Brain microvascular endothelial cell (primary cell): ENCODE data around the gene CHRNA7.
"Not testable (repeated sequence)": the region's sequence is repeated elsewhere in the genome, so short reads cannot be mapped to it uniquely, and the experiment has no call there.

ENCODE experiments used
- DNase-seq: peaks from one replicate; pipeline ENCODE4 v3.0.0-alpha.2; 2020
- H3K27ac ChIP-seq: fragments of 250-450 bp; sonication (Bioruptor Pico); 2 replicates; pipeline ENCODE4 v1.5.1; 2020; ENCODE audit warnings: mild to moderate bottlenecking, moderate library complexity
- H3K27me3 ChIP-seq: fragments of 250-450 bp; sonication (Bioruptor Pico); replicated peaks from 2 replicates; pipeline ENCODE4 v1.5.1; 2020; ENCODE audit warnings: mild to moderate bottlenecking
- H3K36me3 ChIP-seq: fragments of 250-450 bp; sonication (Bioruptor Pico); replicated peaks from 2 replicates; pipeline ENCODE4 v1.5.1; 2020; ENCODE audit warnings: mild to moderate bottlenecking
- H3K4me3 ChIP-seq: 2 replicates; pipeline ENCODE4 v1.5.1; 2011; ENCODE audit warnings: low read depth, mild to moderate bottlenecking, control low read depth, low read length, moderate library complexity
- CTCF ChIP-seq: IDR thresholded peaks from 2 replicates; pipeline ENCODE4 v1.5.1; 2011; ENCODE audit warnings: low read depth, mild to moderate bottlenecking, moderate library complexity, low read length, control low read depth, inconsistent platforms; ENCODE audit errors: missing control alignments
- in situ Hi-C: cut with HindIII; loops from 2 replicates; pipeline ENCODE4 v1.10.0; 2017; ENCODE audit warnings: low sequenced_read_pairs, low pct_ligation_motif_present

Gene CHRNA7

GRCh38 chr15:32167913-32168312, 137.6 kb downstream of the CHRNA7 start:
- H3K27ac ChIP-seq, H3K36me3 ChIP-seq, H3K4me3 ChIP-seq, DNase-seq, in situ Hi-C loops, H3K27me3 ChIP-seq: not testable (repeated sequence)

DNA sequence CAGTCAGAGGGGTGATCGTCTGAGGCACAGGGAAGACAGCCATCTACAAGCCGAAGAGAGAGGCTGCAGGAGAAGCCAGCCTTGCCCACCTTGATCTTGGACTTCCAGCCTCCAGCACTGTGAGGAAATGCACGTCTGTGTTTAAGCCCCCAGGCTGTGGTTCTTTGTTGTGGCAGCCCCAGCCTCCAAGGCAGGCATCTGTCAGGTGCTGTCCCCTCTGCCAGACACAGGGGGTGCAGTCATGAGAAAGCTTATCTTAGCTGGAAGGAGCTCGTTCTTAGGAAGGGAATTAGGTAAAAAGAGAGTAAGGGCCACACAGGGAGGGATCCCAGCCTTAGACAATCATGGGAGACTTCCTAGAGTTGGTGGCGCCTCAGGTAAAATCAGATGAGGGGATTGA, 150.3 kb downstream of the CHRNA7 start:
- in situ Hi-C loops, H3K27me3 ChIP-seq, DNase-seq, H3K36me3 ChIP-seq, H3K4me3 ChIP-seq, H3K27ac ChIP-seq: not testable (repeated sequence)

DNA sequence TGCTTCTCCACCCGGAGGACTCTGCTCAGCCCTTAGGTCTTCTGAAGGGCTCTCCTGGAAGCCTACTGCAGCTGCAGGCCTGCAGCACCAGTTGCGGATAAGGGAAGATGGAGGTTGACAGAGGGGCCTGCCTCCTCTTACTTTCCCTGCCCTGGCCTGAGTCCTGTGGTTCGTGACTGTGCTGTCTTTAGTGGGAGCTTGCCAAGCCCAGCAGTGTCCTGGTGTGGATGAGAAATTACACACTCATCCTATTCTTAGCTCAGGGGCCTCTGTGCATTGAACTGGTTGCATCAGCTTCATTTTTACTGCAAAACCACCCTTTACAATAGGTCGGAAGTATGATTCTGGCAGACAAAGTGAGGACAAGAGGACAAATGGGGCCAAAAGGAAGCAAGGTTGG, 163.5 kb downstream of the CHRNA7 start:
- DNase-seq, H3K4me3 ChIP-seq, H3K27ac ChIP-seq, in situ Hi-C loops, H3K36me3 ChIP-seq, H3K27me3 ChIP-seq: not testable (repeated sequence)

- H3K4me3 ChIP-seq, H3K27ac ChIP-seq, H3K27me3 ChIP-seq, DNase-seq, in situ Hi-C loops, H3K36me3 ChIP-seq: not testable (repeated sequence)
Measured at GRCh38 chr15:32196206-32196605, 165.9 kb downstream of the CHRNA7 start.

DNA sequence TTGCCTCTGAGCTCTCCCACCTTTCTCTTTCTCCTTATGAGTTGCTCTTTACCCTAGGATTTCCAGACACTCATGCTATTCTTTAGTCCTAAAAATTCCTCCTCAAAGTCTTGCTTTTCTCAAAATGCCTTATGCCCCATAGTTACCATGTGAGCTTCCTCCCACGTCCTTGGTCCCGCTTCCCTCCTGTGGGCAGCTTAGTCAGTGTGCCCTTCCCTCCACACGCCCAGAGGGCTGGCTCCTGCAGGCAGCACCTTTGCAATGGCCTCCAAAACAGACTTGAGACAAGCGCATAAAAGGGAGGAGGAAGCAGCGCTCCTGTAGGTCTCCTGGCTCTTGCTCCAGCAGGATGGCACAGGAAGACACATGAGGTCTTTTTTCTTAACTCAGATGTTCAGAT, 168.6 kb downstream of the CHRNA7 start:
- H3K27me3 ChIP-seq, in situ Hi-C loops, DNase-seq, H3K4me3 ChIP-seq, H3K36me3 ChIP-seq, H3K27ac ChIP-seq: not testable (repeated sequence)

DNA sequence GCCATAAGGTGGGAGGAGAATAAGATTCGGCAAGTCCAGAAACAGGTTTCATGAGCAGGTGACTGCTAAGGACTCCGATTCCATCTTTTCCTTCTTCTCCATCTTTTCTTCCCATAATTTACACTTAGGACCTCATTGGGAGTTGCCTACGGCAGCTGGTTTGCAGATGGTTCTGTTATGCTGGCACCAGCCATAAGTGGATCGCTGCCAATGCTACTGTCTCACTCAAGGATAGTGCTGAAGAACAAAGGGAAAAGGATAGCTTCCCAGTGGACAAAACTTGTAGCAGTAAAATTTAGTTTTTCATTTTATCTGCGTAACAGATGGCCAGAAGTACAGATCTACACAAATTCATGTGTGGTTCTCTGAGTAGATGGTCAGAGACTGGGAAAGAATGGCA, 178.8 kb downstream of the CHRNA7 start:
- H3K4me3 ChIP-seq, DNase-seq, H3K27ac ChIP-seq, in situ Hi-C loops, H3K36me3 ChIP-seq, H3K27me3 ChIP-seq: not testable (repeated sequence)

DNA sequence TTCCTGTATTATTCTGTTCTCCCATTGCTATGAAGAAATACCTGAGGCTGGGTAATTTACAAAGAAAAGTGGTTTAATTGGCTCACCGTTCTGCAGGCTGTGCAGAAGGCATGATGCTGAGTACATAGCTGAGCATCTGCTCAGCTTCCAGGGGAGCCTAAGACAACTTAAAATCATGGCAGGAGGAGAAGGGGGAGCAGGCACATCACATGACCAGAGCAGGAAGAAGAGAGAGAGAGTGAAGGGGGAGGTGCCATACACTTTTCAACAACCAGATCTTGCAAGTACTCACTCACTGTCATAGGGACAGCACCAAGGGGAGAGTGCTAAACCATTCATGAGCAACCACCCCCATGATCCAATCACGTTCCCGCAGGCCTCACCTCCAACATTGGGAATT, 188.4 kb downstream of the CHRNA7 start:
- in situ Hi-C loops, result no loop called here
- Histone ChIP-seq H3K36me3 (no peaks in the 10 kb centered on the region), H3K27ac (no peak overlapping the region), H3K4me3 (no peak overlapping the region), H3K27me3 (no peaks in the 10 kb centered on the region)
- DNase-seq, result no peak
- no peak for TF ChIP-seq CTCF
